Neuronal stem cell (in vitro differentiated cells): Measurements from ENCODE around the gene PSPN. TPM values are rescaled to one million over a fixed set of nuclear protein-coding genes. Genes with fewer than 3 reads are reported as not detected.

Source experiments
- DNase-seq: peaks from one replicate; pipeline ENCODE4 v3.0.0-alpha.2; 2013; ENCODE audit warnings: low spot score
- H2AFZ ChIP-seq: one replicate; pipeline ENCODE4 v1.6.1; 2013; ENCODE audit warnings: mild to moderate bottlenecking, low read length, inconsistent platforms
- H2AK5ac ChIP-seq: 2 replicates; pipeline ENCODE4 v1.6.1; 2013; ENCODE audit warnings: low read depth, mild to moderate bottlenecking, inconsistent platforms, low read length, moderate library complexity, mixed read lengths
- H2BK120ac ChIP-seq: 2 replicates; pipeline ENCODE4 v1.6.1; 2013; ENCODE audit warnings: low read depth, mild to moderate bottlenecking, inconsistent platforms, low read length, moderate library complexity, mixed read lengths
- H2BK12ac ChIP-seq: one replicate; pipeline ENCODE4 v1.6.1; 2013; ENCODE audit warnings: low read length, inconsistent platforms
- H2BK15ac ChIP-seq: 2 replicates; pipeline ENCODE4 v1.6.1; 2013; ENCODE audit warnings: mild to moderate bottlenecking, low read length, inconsistent platforms, mixed read lengths
- H2BK5ac ChIP-seq: one replicate; pipeline ENCODE4 v1.6.1; 2013; ENCODE audit warnings: inconsistent platforms, mild to moderate bottlenecking, low read length, moderate library complexity
- H3K14ac ChIP-seq: one replicate; pipeline ENCODE4 v1.6.1; 2013; ENCODE audit warnings: low read length, inconsistent platforms
- H3K18ac ChIP-seq: 2 replicates; pipeline ENCODE4 v1.6.1; 2013; ENCODE audit warnings: low read length, inconsistent platforms
- H3K23ac ChIP-seq: 2 replicates; pipeline ENCODE4 v1.6.1; 2013; ENCODE audit warnings: low read depth, mild to moderate bottlenecking, mixed read lengths, low read length, inconsistent platforms; ENCODE audit not compliant: poor library complexity
- H3K27ac ChIP-seq: replicated peaks from 3 replicates; pipeline ENCODE4 v1.5.1; 2013; ENCODE audit warnings: low read length, inconsistent platforms
- H3K27me3 ChIP-seq, 3 experiments: 2 replicates each; pipeline ENCODE4 v1.6.1; 2013; ENCODE audit warnings: low read length in 3 of 3, mild to moderate bottlenecking in 2 of 3, inconsistent platforms in 1 of 3, low read depth in 1 of 3, mixed read lengths in 1 of 3, moderate library complexity in 1 of 3; ENCODE audit not compliant: control insufficient read depth in 3 of 3, insufficient read depth in 3 of 3
- H3K36me3 ChIP-seq, 2 donors: replicated peaks in 1 of 2; 2 replicates each; pipeline ENCODE4 v1.6.1; 2013; ENCODE audit warnings: low read length in 2 of 2; ENCODE audit not compliant: control insufficient read depth in 2 of 2, insufficient read depth in 2 of 2
- H3K4ac ChIP-seq: 2 replicates; pipeline ENCODE4 v1.6.1; 2013; ENCODE audit warnings: inconsistent platforms, mild to moderate bottlenecking, low read length, moderate library complexity
- H3K4me1 ChIP-seq, 2 donors: 1 replicate in 1 of 2; 2 replicates in 1 of 2; pipeline ENCODE4 v1.6.1; 2013; ENCODE audit warnings: low read length in 2 of 2, low read depth in 1 of 2; ENCODE audit not compliant: control insufficient read depth in 2 of 2, insufficient read depth in 1 of 2
- H3K4me2 ChIP-seq: one replicate; pipeline ENCODE4 v1.6.1; 2013; ENCODE audit warnings: mild to moderate bottlenecking, low read length, inconsistent platforms; ENCODE audit not compliant: insufficient read depth, poor library complexity, severe bottlenecking
- H3K4me3 ChIP-seq, 2 donors: 2 replicates each; pipeline ENCODE4 v1.5.1; 2013; ENCODE audit warnings: low read length in 2 of 2, mild to moderate bottlenecking in 2 of 2, inconsistent platforms in 1 of 2, moderate library complexity in 1 of 2
- H3K79me1 ChIP-seq: one replicate; pipeline ENCODE4 v1.6.1; 2013; ENCODE audit warnings: low read depth, mild to moderate bottlenecking, inconsistent platforms, low read length, moderate library complexity
- H3K9ac ChIP-seq: one replicate; pipeline ENCODE4 v1.6.1; 2013; ENCODE audit warnings: mild to moderate bottlenecking, low read depth, low read length, inconsistent platforms; ENCODE audit not compliant: poor library complexity
- H3K9me3 ChIP-seq, 2 donors: replicated peaks in 1 of 2; 2 replicates each; pipeline versions ENCODE3 to v1.6.1; 2013; ENCODE audit warnings: low read length in 2 of 2, mild to moderate bottlenecking in 2 of 2, inconsistent platforms in 1 of 2, low read depth in 1 of 2, mixed read lengths in 1 of 2, moderate library complexity in 1 of 2; ENCODE audit not compliant: control insufficient read depth in 2 of 2, insufficient read depth in 1 of 2
- H4K8ac ChIP-seq: one replicate; pipeline ENCODE4 v1.6.1; 2013; ENCODE audit warnings: low read depth, mild to moderate bottlenecking, inconsistent platforms, low read length, moderate library complexity
- H4K91ac ChIP-seq: one replicate; pipeline ENCODE4 v1.6.1; 2013; ENCODE audit warnings: low read length, low read depth, mild to moderate bottlenecking, inconsistent platforms; ENCODE audit not compliant: poor library complexity
- WGBS, 2 donors: extraction: QIAGEN DNeasy Blood & Tissue Kit; methylation state at CpG; one replicate each; pipeline ENCODE4 v1.1.7; 2013; ENCODE audit warnings: missing lambda C conversion rate in 2 of 2, mixed read lengths in 1 of 2; ENCODE audit not compliant: insufficient read length in 2 of 2, insufficient replicate concordance in 1 of 2; ENCODE audit errors: extremely low coverage in 2 of 2; 5-methylcytosine and 5-hydroxymethylcytosine counted together
- polyA plus RNA-seq, 2 experiments: library from polyadenylated mRNA; stranded (reverse); fragments of 200-250 nt; gene quantifications; one replicate each; pipeline ENCODE4 v1.2.3, GENCODE V29; 2013

Gene PSPN, protein sequence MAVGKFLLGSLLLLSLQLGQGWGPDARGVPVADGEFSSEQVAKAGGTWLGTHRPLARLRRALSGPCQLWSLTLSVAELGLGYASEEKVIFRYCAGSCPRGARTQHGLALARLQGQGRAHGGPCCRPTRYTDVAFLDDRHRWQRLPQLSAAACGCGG
- polyA plus RNA-seq (2013, experiment 1 of 2) = 1.7 TPM
- polyA plus RNA-seq (2013, experiment 2 of 2) = 1.6 TPM

- Histone ChIP-seq H3K23ac (peak within 1 kb of the TSS; percentile 55), H3K36me3 (peaks cover 21 to 32% of the 10 kb centered on the region in 2 donors), H3K27ac (no peak within 1 kb of the TSS), H2AK5ac (peak within 1 kb of the TSS; percentile 81), H3K4me3 (no peak within 1 kb of the TSS), H3K79me1 (peaks cover 18% of the 10 kb centered on the region), H2BK120ac (no peak within 1 kb of the TSS), H2BK12ac (no peak within 1 kb of the TSS), H3K4ac (no peak within 1 kb of the TSS), H2AFZ (no peak within 1 kb of the TSS), H3K9me3 (peaks cover 9 to 10% of the 10 kb centered on the region in 2 donors), H2BK5ac (no peak within 1 kb of the TSS), H3K4me2 (no peak within 1 kb of the TSS), H3K9ac (no peak within 1 kb of the TSS), H2BK15ac (no peak within 1 kb of the TSS), H3K27me3 (no peaks in the 10 kb centered on the region), H3K4me1 (peaks cover 8 to 9% of the 10 kb centered on the region in 2 donors), H3K18ac (no peak within 1 kb of the TSS), H3K14ac (peak within 1 kb of the TSS; percentile 38), H4K91ac (no peak within 1 kb of the TSS), H4K8ac (peak within 1 kb of the TSS; percentile 65)
- no CpG with 5 or more reads among the region's 25 CpGs for WGBS, 2 donors
- DNase-seq = no peak
Measured at GRCh38 chr19:6375411-6376010, at the start of gene PSPN. Gene PSPN, minus strand, starts transcription at chr19:6375933. Its CDS starts 84 bp downstream, at chr19:6375849.

DNA sequence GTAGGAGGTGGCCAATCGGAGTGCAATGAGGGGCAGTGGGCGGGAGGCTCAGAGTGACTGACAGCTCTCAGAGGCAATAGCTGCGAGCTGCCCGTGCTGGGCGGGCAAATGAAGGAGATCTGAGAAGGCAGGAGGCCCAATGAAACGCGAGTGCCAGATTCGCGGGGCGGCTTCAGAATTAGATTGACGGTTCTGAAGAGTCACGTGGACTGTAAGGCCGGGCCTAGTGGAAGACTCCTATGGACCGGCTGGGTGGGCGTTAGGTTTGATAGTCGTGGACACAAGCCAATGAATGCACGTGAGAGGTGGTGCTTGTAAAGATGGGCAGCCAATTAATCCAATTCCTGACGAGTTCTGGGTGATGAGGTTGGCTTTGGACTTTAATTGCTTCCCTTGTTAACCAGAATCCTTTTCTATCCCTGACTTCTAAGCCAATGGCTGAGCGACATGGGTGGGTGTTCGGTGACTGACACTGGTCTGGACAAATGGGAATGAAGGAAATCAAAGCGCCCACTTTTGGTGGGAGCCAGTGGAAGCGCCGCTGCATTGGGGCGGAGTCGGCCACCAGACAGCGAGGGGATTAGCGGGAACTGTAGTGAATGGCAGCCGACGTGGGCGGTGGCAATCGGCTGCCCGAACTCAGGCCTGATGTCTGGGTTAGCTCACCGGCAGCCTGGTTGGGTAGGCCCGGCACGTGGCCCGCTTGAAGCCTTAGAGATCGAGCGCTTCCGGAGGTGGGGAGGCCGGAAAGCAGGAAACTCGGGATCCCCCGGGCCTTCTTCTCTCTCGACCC lies 49.4 kb upstream of the PSPN start:
- H3K36me3 ChIP-seq = peaks cover 21 to 33% of the 10 kb centered on the region in 2 donors
- no peak overlapping the region for H4K8ac ChIP-seq
- no peak overlapping the region for H3K9ac ChIP-seq
- no peak overlapping the region for H2BK12ac ChIP-seq
- peak overlapping the region; percentile 52 for H3K27ac ChIP-seq
- no peak overlapping the region for H3K4me3 ChIP-seq
- peak overlapping the region; percentile 15 for H3K4me2 ChIP-seq
- H2BK5ac ChIP-seq = no peak overlapping the region
- peaks cover 4 to 5% of the 10 kb centered on the region in 2 donors for H3K9me3 ChIP-seq
- H3K79me1 ChIP-seq = peaks cover 18% of the 10 kb centered on the region
- DNase-seq = peak; percentile 100
- no peak overlapping the region for H3K4ac ChIP-seq
- no peak overlapping the region for H4K91ac ChIP-seq
- H3K23ac ChIP-seq = no peak overlapping the region
- H3K18ac ChIP-seq = peak overlapping the region; percentile 78
- no peak overlapping the region for H2BK120ac ChIP-seq
- no peak overlapping the region for H2AK5ac ChIP-seq
- peaks cover 0 to 5% (median 4%) of the 10 kb centered on the region in 3 experiments for H3K27me3 ChIP-seq
- WGBS, 2 donors = no CpG with 5 or more reads among the region's 43 CpGs
- H2AFZ ChIP-seq = peak overlapping the region; percentile 79
- H3K4me1 ChIP-seq = peaks cover 9 to 13% of the 10 kb centered on the region in 2 donors
- H3K14ac ChIP-seq = no peak overlapping the region
- peak overlapping the region; percentile 2 for H2BK15ac ChIP-seq

GRCh38 chr19:6424195-6424938 lies 48.6 kb upstream of the PSPN start, which contains the start of gene KHSRP:
Gene KHSRP, minus strand, starts transcription at chr19:6424811. Its CDS starts 110 bp downstream, at chr19:6424701.
- WGBS, 2 donors = no CpG with 5 or more reads among the region's 114 CpGs
- Histone ChIP-seq H2AFZ (peak within 1 kb of the TSS; percentile 79), H3K36me3 (peaks cover 28 to 41% of the 10 kb centered on the region in 2 donors), H2BK15ac (peak within 1 kb of the TSS; percentile 2), H2BK5ac (peak within 1 kb of the TSS; percentile 11), H3K4me3 (peak within 1 kb of the TSS; percentile 96 to 98), H3K27ac (peak within 1 kb of the TSS; percentile 52), H3K4ac (no peak within 1 kb of the TSS), H4K8ac (no peak within 1 kb of the TSS), H2BK120ac (no peak within 1 kb of the TSS), H3K79me1 (peaks cover 20% of the 10 kb centered on the region), H3K4me1 (peaks cover 9 to 13% of the 10 kb centered on the region in 2 donors), H3K27me3 (no peaks in the 10 kb centered on the region), H2BK12ac (no peak within 1 kb of the TSS), H3K9ac (peak within 1 kb of the TSS; percentile 92), H2AK5ac (peak within 1 kb of the TSS; percentile 60), H4K91ac (no peak within 1 kb of the TSS), H3K14ac (peak within 1 kb of the TSS; percentile 75), H3K9me3 (peaks cover 4 to 5% of the 10 kb centered on the region in 2 donors), H3K23ac (peak within 1 kb of the TSS; percentile 96), H3K4me2 (peak within 1 kb of the TSS; percentile 82), H3K18ac (peak within 1 kb of the TSS; percentile 89)
- no peak for DNase-seq
